GM18505 (cell line): ENCODE measurements around the gene SLC22A1.

Source experiments
- ATAC-seq: cut with Tn5 transposase; IDR thresholded peaks from one replicate; pipeline ENCODE4 v1.9.1; 2021; ENCODE audit not compliant: unreplicated experiment
- POLR2A ChIP-seq: IDR thresholded peaks from 4 replicates; pipeline ENCODE4 v1.6.1; 2011; ENCODE audit warnings: borderline replicate concordance; ENCODE audit not compliant: insufficient read depth, insufficient read length; ENCODE audit errors: extremely low read depth

SLC22A1 gene

DNA sequence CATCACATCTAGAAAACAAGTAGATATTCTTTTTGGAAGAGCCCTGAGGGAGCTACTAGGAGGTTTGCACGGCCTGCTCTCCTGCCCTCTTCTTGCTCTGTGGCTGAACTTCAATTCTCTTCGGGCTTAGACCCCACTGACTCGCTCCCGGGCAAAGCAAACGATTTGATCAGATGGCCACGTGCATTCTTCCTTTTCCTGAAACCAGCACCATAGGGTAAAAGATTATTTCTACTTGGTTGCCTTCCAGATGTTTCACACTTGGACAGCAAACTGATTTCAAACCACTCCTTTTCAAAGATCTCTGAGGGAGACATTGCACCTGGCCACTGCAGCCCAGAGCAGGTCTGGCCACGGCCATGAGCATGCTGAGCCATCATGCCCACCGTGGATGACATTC is at the start of gene SLC22A1:
TSS of gene SLC22A1 (plus strand) at position 258 of the 400 bp plus-strand sequence. CDS start at position 379, 121 bp downstream.
- TF ChIP-seq POLR2A = no peak
- ATAC-seq = no peak

DNA sequence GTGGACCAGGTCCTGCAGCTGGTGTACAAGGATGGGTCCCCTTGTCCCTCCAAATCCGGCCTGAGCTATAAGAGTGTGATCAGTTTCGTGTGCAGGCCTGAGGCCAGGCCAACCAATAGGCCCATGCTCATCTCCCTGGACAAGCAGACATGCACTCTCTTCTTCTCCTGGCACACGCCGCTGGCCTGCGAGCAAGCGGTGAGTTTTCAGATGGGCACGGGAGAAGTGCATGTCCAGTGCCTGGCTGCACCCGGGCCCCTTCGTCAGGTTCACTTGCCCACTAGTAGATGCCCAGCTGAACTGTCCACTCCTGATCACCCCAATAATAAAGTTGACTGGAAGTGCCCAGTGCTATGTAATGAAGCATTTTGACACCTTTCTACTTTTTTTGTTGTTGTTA is 48.3 kb upstream of the SLC22A1 start:
- ATAC-seq = no peak
- TF ChIP-seq POLR2A = no peak

DNA sequence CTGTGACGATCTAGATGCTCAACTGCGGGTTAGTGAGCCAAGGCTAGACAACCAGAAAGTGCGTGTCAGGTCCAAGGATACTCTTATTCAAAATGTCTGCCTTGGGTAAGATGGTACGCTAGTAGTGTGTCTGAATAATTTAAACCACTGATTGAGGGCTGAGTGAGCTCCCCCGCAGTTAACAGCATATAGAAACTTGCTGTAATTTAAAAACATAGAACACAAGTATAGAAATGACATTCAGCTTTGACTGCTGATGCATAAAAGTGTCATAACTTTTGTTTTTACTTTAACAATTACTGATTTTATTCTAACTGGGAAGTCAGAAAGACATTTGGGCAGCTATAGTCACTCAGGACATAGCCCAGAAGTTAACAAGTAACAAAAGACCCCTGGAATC is 45.6 kb upstream of the SLC22A1 start:
- no peak for TF ChIP-seq POLR2A
- ATAC-seq = no peak

DNA sequence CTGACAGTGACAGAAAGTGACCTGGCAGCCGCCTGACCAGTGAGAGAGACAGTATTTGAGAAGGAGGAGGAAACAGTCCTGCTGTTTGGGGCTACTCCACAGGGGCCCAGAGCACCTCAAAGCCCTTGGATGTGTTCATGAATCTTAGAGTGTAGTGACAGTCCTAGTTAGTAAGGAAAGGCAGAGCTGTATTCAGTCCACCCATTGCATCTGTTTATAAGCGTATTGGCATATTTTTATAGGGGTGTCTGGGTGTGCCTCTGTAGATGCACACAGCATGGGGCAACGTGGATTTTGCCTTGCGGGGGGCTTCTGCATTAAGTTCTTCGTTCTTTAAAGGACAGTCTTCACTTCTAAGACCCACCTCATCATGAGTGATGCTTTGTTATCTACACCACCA is 44.6 kb upstream of the SLC22A1 start:
- ATAC-seq = no peak
- TF ChIP-seq POLR2A = no peak

DNA sequence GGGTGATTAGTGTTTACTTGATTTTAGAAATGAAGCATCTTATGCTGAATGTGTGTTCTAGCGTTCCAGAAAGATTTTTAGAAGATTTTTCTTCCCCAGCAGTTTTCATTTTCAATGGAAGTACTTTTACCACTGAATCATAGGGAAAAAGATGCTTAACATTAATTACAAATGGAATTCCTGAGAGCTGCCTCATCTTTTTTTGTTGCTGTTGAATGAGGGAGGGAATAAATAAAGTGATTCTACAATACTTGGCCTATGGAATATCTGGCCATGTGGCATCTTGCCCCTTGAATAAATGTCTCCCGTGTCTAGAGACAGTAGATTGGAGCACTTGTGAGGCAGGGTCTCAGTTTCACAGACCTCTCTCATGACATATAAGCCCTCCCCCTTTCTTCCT is 44.1 kb upstream of the SLC22A1 start:
- no peak for ATAC-seq

DNA sequence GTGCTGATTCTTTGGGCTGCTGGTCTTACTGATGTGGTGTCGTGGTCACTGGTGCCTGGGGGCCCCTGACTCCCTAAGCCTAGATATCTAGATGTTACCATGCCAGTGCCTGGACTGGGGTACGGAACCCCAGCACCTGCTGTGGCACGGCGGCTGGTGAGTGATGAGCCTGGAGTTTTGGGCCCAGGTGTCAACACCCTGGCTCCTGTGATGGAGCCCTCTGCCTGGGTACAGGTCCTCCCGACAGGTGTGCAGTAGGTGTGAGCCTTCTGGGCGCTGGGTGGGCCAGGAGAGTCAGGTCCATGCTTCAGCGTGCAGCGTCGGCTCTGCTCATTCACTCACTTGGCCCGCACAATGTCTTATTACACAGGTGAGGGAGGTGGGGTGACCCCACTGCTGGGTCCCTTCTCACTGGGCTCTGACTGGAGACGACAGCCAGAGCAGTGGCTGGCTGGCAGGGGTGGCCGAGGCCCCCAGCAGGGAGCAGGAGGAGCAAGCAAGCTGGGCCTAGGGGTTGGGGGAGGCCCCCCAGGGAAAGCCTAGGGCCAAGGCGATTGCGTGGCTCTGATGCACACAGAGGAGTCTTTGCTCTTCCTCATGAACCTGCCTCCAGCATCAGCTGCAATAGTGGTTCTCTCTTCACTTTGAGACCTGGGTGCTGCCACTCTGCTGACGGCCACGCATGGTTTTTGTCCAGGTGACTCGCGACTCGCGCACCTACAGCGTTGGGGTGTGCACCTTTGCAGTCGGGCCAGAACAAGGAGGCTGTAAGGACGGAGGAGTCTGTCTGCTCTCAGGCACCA is 42.5 kb upstream of the SLC22A1 start:
- ATAC-seq = no peak
- TF ChIP-seq POLR2A = no peak

More for the DNA sequence above, 44.1 kb upstream of the SLC22A1 start:
- TF ChIP-seq POLR2A = no peak

DNA sequence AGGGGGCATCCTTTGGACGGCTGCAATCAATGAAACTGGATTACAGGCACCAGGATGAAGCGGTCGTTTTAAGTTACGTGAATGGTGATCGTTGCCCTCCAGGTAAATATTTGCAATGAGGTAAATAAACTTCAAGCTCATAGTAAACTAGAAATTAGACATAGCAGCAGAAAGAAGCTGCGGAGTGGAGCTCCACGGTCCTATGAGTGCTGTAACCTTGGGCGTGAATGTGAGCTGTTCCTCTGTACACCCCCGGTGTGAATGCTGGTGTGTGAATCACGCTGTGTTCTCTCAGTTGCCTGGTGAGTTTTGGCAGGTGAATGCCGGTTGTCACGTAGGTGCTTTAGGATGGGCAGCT is 42.0 kb upstream of the SLC22A1 start:
- no peak for TF ChIP-seq POLR2A
- no peak for ATAC-seq

DNA sequence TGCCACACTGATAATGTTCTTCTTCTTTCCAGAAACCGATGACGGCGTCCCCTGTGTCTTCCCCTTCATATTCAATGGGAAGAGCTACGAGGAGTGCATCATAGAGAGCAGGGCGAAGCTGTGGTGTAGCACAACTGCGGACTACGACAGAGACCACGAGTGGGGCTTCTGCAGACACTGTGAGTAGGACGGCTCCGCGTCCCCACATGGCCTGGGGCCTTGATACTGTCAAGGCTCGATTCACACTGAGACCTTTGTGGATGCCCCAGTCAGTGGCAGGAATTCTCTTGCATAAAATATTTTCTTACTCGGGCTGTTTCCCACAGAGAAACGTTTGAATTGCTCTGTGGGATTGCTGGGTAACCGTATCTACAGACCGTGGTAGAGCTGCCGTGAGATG is 41.5 kb upstream of the SLC22A1 start:
- no peak for ATAC-seq
- TF ChIP-seq POLR2A = no peak

DNA sequence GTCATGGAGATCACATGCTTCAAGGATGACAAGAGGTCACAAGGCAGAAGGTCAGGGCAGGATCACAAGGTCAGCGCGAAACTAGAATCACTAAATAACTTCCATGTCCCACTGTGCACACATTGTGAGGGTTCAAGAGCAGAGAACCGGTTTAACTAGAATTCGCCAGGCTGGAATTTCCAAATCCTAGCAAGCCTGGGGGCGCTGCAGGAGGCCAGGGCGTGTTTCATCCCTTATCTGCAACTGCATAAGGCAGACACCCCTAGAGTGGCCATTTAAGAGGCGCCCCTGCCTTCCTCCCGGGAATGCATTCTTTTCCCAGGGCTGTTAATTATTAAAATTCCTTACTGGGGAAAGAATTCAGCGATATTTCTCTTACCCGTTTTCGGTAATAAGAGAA is 40.2 kb upstream of the SLC22A1 start:
- TF ChIP-seq POLR2A = no peak
- ATAC-seq = no peak

DNA sequence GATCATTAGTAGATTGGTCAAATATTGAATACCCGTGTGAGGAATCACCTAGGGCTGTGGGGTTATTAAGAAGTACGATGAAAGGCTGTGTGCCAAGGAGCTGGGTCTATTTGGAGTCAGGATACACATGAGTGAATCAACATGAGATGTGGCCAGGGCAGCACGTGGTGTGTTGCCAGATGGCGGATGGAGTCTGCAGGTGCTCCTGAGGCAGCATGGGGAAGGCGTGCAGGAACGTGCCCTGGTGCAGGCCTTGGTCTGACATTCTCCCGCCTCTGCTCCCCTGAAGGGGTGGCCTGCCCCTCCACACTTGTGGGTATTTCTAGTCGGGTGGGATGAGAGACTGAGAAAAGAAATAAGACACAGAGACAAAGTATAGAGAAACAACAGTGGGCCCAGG is 39.0 kb upstream of the SLC22A1 start:
- no peak for TF ChIP-seq POLR2A

DNA sequence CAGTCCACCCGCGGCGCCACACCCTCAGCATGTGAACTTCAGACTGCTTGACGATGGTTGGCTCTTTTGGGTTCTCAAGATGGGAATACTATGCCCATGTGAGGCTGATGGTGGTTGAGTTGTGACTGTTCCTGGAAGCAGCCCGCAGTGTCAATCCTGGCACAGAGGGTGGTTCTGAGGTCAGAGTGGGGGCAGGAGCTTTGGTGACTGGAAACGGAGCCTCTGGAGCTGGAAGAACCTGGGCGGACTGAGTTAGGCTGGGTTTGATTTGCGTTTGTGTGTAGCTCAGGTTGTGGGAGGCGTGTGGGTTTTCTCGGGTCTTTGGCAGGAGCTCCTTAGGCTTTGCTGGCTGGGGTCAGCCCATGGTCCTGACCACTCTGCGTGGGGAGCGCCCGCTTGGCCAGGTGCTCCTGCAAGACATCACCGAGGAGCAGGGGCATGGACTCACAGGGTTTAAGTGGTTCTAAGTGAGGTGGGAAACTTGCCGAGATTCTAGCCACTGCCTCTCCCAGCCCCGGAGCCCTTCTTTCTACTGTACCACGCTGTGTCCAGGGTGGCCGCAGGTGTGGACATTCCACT is 37.3 kb upstream of the SLC22A1 start:
- TF ChIP-seq POLR2A = no peak
- ATAC-seq = no peak

More for the DNA sequence above, 39.0 kb upstream of the SLC22A1 start:
- no peak for ATAC-seq

DNA sequence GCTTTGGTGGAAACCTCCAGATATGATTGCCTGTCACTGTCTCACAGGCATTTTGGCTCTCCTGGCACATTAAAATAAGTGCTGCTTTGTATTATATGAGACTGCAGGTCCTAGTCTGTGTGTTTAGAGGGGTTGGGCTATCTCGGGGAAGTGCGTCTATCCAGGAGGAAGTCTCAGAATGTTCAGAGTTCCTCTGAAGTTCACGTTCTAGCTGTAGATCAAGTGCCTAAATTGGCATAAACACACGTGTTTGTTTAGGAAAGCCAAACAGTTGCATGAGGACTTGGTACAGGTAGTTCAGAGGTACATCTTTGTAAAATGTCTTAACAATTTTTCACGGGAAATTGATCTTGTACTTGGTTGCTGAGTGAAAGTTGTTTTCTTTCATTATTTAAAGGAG is 36.4 kb upstream of the SLC22A1 start:
- ATAC-seq = no peak
- TF ChIP-seq POLR2A = no peak

DNA sequence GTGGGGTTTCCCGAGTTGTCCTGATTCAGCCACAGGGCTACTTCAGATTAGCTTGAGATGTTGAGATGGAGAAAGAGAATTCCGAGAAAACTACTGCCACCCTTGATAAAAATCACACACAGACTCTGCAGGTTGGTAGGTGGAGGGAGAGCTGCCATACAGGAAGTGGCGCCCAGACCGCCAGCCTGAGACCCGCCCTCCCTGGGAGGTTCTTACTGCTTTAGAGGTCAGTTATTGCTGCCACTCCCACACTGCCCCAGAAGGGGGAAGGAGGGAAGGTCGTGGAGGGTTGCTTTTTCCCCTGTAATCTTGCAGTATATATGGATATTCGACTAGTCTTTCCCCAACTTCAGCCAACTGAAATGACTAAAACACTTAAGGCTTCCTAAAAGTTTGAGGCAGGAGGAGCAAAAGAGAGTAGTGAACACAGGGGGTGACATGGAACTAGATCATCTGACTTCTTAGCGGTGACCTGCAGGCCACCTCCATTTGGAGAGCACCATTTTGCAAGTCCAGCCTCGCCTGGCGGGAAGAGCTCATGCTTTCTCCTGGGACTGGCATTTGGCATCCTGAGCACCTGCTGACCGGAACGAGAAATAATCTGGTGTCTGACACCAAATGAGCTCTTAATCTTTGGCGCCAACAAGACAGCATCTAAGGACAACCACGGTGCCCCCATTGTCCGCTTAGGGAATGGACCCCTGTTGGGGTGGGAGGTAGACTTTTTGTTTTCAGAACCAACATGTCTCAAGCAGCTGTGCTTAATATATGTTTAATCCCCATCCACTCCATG is 35.7 kb upstream of the SLC22A1 start:
- ATAC-seq = no peak
- no peak for TF ChIP-seq POLR2A

DNA sequence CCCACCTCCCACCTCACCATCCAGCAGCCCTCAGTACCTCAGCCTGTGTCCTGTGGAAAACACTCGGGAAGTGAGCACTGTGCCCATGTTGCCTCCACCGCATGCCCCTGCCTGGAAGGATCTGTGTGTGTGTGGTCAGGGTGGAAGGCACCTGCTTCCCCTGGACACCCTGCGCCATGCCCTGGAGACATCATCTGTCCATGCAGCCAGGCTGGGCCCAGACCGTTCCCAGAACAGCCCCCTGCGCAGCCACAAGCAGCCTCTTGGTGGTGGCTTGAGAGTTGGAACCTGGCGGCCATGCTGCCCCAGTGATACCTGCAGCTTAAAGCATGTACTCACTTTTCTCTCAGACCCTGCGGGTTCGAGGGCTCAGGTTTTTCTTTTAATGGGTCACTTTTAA is 34.9 kb upstream of the SLC22A1 start:
- TF ChIP-seq POLR2A = no peak
- ATAC-seq = no peak
